H7 (cell line): Measurements from ENCODE around the gene NCKAP5. TPM values are rescaled to one million over a fixed set of nuclear protein-coding genes. Genes with fewer than 3 reads are reported as not detected.

Experiments used
- DNase-seq: peaks from one replicate; pipeline ENCODE4 v3.0.0; 2012
- H3K27me3 ChIP-seq: 2 replicates; pipeline ENCODE4 v1.6.0; 2011; ENCODE audit warnings: mild to moderate bottlenecking, low read length; ENCODE audit not compliant: control insufficient read depth, insufficient read depth
- H3K36me3 ChIP-seq: replicated peaks from 2 replicates; pipeline ENCODE4 v1.5.1; 2011; ENCODE audit warnings: low read length; ENCODE audit not compliant: control insufficient read depth, insufficient read depth
- H3K4me3 ChIP-seq: 2 replicates; pipeline ENCODE4 v1.5.1; 2011; ENCODE audit warnings: low read depth, mild to moderate bottlenecking, control low read depth, low read length, moderate library complexity; ENCODE audit not compliant: insufficient read depth
- total RNA-seq: library from RNA; depleted of rRNA; stranded (reverse); fragments of >200 nt; shearing (Covaris generic); gene quantifications from 2 replicates; pipeline ENCODE4 v1.2.3, GENCODE V29; 2014

NCKAP5 gene
- total RNA-seq, 1 experiment from 2014 or later, result 0.55 TPM

DNA sequence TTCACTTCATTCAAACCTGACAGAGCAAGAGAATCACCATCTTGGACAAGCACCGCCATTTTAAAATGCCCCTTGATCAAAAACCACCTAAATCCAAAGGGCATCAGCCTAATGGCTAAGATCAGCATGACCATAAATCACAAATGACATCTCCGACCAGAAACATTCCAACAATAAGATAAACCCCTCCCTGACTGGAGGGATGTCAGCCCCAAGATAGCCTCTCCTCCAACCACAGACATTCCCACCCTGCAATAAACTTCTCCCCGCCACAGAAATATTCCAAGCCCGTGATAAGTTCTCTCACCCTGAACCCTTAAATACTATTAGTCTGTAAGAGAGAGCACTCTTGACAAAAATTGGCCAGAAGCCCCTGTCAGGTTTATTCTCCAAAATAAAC is 876.7 kb downstream of the NCKAP5 start:
- no peaks in the 10 kb centered on the region for H3K36me3 ChIP-seq
- H3K4me3 ChIP-seq, result no peak overlapping the region
- no peaks in the 10 kb centered on the region for H3K27me3 ChIP-seq
- DNase-seq, result no peak

GRCh38 chr2:132690664-132691303 is 877.5 kb downstream of the NCKAP5 start:
- H3K27me3 ChIP-seq, result no peaks in the 10 kb centered on the region
- DNase-seq, result no peak
- no peaks in the 10 kb centered on the region for H3K36me3 ChIP-seq
- no peak overlapping the region for H3K4me3 ChIP-seq

DNA sequence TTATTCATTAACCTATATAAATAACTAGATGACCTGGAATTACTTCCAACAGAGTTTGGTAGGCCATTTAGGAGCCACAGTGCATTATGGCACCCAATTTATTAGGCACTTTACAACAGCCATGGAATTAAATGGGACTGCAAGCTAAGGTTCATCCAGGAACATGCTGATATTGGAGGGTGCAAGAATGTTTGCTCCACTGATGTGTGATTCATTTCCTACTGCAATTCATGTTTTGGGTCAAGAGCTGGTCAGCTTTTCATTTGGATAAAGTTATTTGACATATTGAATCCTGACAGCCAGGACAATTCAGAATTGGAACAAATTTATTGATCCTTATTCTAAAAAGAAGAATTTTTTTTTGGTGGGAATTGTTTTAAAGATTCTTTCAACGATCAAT is 886.5 kb downstream of the NCKAP5 start:
- H3K4me3 ChIP-seq, result no peak overlapping the region
- no peaks in the 10 kb centered on the region for H3K36me3 ChIP-seq
- no peak for DNase-seq
- H3K27me3 ChIP-seq, result no peaks in the 10 kb centered on the region

- H3K27me3 ChIP-seq, result no peaks in the 10 kb centered on the region
- H3K4me3 ChIP-seq, result no peak overlapping the region
- DNase-seq, result no peak
- no peaks in the 10 kb centered on the region for H3K36me3 ChIP-seq
Measured at GRCh38 chr2:132680544-132680943, 887.7 kb downstream of the NCKAP5 start.

DNA sequence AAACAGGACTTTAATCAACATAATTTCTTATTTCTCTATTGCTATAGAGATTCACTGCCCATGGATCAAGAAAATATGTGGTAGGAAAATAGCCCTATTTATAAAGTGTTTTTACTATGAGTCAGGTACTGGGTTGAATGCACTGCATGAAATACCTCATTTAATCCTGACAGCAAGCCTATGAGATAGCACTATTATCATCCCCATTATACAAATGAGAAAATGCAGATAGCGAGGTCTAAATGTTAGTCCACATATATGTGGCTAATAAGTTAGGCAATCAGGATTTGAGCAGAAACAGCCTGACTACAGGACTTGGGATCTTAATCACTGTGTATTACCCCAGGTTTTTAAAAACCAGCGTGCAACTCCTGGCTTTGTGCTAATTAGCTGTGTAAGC is 889.8 kb downstream of the NCKAP5 start:
- Histone ChIP-seq H3K27me3 (no peaks in the 10 kb centered on the region), H3K4me3 (no peak overlapping the region), H3K36me3 (no peaks in the 10 kb centered on the region)
- DNase-seq, result no peak

- Histone ChIP-seq H3K4me3 (no peak overlapping the region), H3K27me3 (peaks cover 2% of the 10 kb centered on the region), H3K36me3 (no peaks in the 10 kb centered on the region)
- DNase-seq, result no peak
Measured at GRCh38 chr2:132677661-132678060, 890.6 kb downstream of the NCKAP5 start.

DNA sequence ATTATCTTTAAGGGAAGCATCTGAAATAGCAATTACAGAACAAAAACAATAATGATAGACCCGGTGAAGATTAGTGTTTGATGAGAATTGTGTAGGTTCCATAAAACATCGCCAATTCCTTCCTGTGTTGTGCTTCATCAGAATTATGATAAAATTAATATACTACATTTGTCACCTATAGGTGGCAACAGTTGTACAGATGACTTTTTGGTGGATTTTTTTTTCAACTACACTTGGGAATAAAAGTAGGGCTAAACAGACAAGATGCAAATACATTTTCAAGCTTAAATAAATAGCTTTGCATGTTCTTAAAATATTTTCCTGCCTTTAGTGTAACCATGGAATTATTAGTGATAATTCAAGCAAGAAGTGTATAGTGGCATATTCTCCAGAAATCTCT is 891.3 kb downstream of the NCKAP5 start:
- H3K27me3 ChIP-seq, result peaks cover 6% of the 10 kb centered on the region
- no peak for DNase-seq
- H3K4me3 ChIP-seq, result no peak overlapping the region
- H3K36me3 ChIP-seq, result no peaks in the 10 kb centered on the region

GRCh38 chr2:132671151-132671835 is 897.0 kb downstream of the NCKAP5 start:
- DNase-seq, result peak; percentile 60

GRCh38 chr2:132670496-132671150 is 897.6 kb downstream of the NCKAP5 start:
- peaks cover 47% of the 10 kb centered on the region for H3K27me3 ChIP-seq

More at GRCh38 chr2:132671151-132671835, 897.0 kb downstream of the NCKAP5 start:
- Histone ChIP-seq H3K4me3 (peak overlapping the region; percentile 57), H3K36me3 (no peaks in the 10 kb centered on the region), H3K27me3 (peaks cover 47% of the 10 kb centered on the region)

DNA sequence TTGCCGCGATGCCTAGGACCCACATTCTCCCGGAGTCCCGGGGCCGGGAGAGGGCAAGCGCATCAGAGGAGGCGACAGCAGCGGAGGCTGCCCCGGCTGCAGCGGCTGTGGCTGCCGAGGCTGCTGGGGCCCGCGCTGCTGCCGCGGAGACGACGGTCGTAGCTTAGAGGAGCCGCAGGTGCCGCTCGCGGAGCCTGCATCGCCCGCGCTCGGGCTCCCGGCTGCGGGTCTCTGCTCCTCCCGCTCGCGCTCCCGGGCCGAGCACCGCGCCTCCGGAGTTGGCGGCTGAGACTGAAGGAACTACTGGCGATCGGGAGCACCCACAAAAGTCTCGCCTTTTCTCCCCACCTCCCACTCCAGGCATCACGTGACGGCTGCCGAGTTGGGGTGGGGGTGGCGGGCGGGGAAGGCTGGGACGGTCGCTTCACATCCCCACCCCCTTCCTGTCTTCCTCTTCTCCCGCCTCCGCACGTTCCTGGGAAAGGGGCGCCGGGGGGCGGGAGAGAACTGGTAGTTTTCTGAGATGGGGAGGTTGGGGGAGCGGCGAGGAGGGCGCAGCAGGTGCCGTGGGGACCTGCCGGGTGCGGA is 898.3 kb downstream of the NCKAP5 start, which contains the start of gene LYPD1:
TSS of gene LYPD1 (minus strand) at position 298 of the 588 bp plus-strand sequence. CDS start at position 25, 273 bp downstream.
- H3K27me3 ChIP-seq, result peaks cover 47% of the 10 kb centered on the region
- peak within 1 kb of the TSS; percentile 57 for H3K4me3 ChIP-seq
- H3K36me3 ChIP-seq, result no peaks in the 10 kb centered on the region
- peak; percentile 79 for DNase-seq

More at GRCh38 chr2:132670496-132671150, 897.6 kb downstream of the NCKAP5 start:
- no peaks in the 10 kb centered on the region for H3K36me3 ChIP-seq
- peak overlapping the region; percentile 57 for H3K4me3 ChIP-seq
- peak; percentile 63 for DNase-seq

- Histone ChIP-seq H3K36me3 (no peaks in the 10 kb centered on the region), H3K27me3 (peaks cover 47% of the 10 kb centered on the region), H3K4me3 (peak overlapping the region; percentile 57)
- peak; percentile 79 for DNase-seq
Measured at GRCh38 chr2:132668987-132669907, 899.0 kb downstream of the NCKAP5 start.

- Histone ChIP-seq H3K36me3 (no peaks in the 10 kb centered on the region), H3K27me3 (peaks cover 47% of the 10 kb centered on the region), H3K4me3 (peak overlapping the region; percentile 57)
- DNase-seq, result peak; percentile 82
Measured at GRCh38 chr2:132668189-132668823, 900.0 kb downstream of the NCKAP5 start.

- H3K36me3 ChIP-seq, result no peaks in the 10 kb centered on the region
- DNase-seq, result no peak
- peaks cover 45% of the 10 kb centered on the region for H3K27me3 ChIP-seq
- no peak overlapping the region for H3K4me3 ChIP-seq
Measured at GRCh38 chr2:132667706-132668105, 900.6 kb downstream of the NCKAP5 start.
